ENCODE results near the gene WASHC1. TPM values are rescaled to one million over a fixed set of nuclear protein-coding genes. Genes with fewer than 3 reads are reported as not detected.
"Not testable (repeated sequence)": the region's sequence is repeated elsewhere in the genome, so short reads cannot be mapped to it uniquely, and the experiment has no call there.

Gene WASHC1
- total and polyA plus RNA-seq, 2 donors (not counting 1 experiment from before 2014, with no cell fraction given), result 2.3 to 14.9 TPM

DNA sequence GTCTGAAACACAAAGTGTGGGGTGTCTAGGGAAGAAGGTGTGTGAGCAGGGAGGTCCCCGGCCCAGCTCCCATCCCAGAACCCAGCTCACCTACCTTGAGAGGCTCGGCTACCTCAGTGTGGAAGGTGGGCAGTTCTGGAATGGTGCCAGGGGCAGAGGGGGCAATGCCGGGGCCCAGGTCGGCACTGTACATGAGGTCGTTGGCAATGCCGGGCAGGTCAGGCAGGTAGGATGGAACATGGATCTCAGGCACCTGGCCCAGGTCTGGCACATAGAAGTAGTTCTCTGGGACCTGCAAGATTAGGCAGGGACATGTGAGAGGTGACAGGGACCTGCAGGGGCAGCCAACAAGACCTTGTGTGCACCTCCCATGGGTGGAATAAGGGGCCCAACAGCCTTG is 12.4 kb downstream of the WASHC1 start:
- not testable (repeated sequence) for H3K4me2 ChIP-seq (ENCODE audit: extremely low read depth, insufficient read depth, low read length); H3K79me2 ChIP-seq (ENCODE audit: control insufficient read depth, insufficient read depth, low read length); H3K9me3 ChIP-seq (ENCODE audit: control insufficient read depth, insufficient read depth, low read depth, low read length); H3K27ac ChIP-seq (ENCODE audit: insufficient read depth, low read length); H3K27me3 ChIP-seq (ENCODE audit: control insufficient read depth, insufficient read depth, low read length); DNase-seq (ENCODE audit: low read depth in 2 of 2); H3K36me3 ChIP-seq (ENCODE audit: control insufficient read depth, insufficient read depth, low read length); H3K4me1 ChIP-seq (ENCODE audit: control insufficient read depth, extremely low read depth, insufficient read depth, low read length); H2AFZ ChIP-seq (ENCODE audit: low read length); H3K4me3 ChIP-seq (replicated peaks in 1 of 4; ENCODE audit: control extremely low read depth in 1 of 4, insufficient read depth in 1 of 4, low read depth in 3 of 4, low read length in 4 of 4); H3K9ac ChIP-seq (ENCODE audit: insufficient read depth, low read length); H4K20me1 ChIP-seq (ENCODE audit: control insufficient read depth, extremely low read depth, insufficient read depth, low read length)

DNA sequence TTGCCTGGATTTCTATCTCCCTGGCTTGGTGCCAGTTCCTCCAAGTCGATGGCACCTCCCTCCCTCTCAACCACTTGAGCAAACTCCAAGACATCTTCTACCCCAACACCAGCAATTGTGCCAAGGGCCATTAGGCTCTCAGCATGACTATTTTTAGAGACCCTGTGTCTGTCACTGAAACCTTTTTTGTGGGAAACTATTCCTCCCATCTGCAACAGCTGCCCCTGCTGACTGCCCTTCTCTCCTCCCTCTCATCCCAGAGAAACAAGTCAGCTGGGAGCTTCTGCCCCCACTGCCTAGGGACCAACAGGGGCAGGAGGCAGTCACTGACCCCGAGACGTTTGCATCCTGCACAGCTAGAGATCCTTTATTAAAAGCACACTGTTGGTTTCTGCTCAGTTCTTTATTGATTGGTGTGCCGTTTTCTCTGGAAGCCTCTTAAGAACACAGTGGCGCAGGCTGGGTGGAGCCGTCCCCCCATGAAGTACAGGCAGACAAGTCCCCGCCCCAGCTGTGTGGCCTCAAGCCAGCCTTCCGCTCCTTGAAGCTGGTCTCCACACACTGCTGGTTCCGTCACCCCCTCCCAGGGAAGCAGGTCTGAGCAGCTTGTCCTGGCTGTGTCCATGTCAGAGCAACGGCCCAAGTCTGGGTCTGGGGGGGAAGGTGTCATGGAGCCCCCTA is 15.0 kb downstream of the WASHC1 start:
- not testable (repeated sequence) for H3K9me3 ChIP-seq (ENCODE audit: control insufficient read depth, insufficient read depth, low read depth, low read length); H2AFZ ChIP-seq (ENCODE audit: low read length); H3K79me2 ChIP-seq (ENCODE audit: control insufficient read depth, insufficient read depth, low read length); H3K36me3 ChIP-seq (ENCODE audit: control insufficient read depth, insufficient read depth, low read length); H3K4me2 ChIP-seq (ENCODE audit: extremely low read depth, insufficient read depth, low read length); DNase-seq (ENCODE audit: low read depth in 2 of 2); H3K9ac ChIP-seq (ENCODE audit: insufficient read depth, low read length); H4K20me1 ChIP-seq (ENCODE audit: control insufficient read depth, extremely low read depth, insufficient read depth, low read length); H3K27me3 ChIP-seq (ENCODE audit: control insufficient read depth, insufficient read depth, low read length); H3K27ac ChIP-seq (ENCODE audit: insufficient read depth, low read length); H3K4me1 ChIP-seq (ENCODE audit: control insufficient read depth, extremely low read depth, insufficient read depth, low read length); H3K4me3 ChIP-seq (replicated peaks in 1 of 4; ENCODE audit: control extremely low read depth in 1 of 4, insufficient read depth in 1 of 4, low read depth in 3 of 4, low read length in 4 of 4)

DNA sequence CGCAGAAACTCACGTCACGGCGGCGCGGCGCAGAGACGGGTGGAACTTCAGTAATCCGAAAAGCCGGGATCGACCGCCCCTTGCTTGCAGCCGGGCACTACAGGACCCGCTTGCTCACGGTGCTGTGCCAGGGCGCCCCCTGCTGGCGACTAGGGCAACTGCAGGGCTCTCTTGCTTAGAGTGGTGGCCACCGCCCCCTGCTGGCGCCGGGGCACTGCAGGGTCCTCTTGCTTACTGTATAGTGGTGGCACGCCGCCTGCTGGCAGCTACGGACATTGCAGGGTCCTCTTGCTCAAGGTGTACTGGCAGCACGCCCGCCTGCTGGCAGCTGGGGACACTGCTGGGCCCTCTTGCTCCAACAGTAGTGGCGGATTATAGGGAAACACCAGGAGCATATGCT is 18.1 kb downstream of the WASHC1 start:
- not testable (repeated sequence) for H3K4me2 ChIP-seq (ENCODE audit: extremely low read depth, insufficient read depth, low read length); H2AFZ ChIP-seq (ENCODE audit: low read length); H3K4me3 ChIP-seq (replicated peaks in 1 of 4; ENCODE audit: control extremely low read depth in 1 of 4, insufficient read depth in 1 of 4, low read depth in 3 of 4, low read length in 4 of 4); H3K36me3 ChIP-seq (ENCODE audit: control insufficient read depth, insufficient read depth, low read length); H3K9me3 ChIP-seq (ENCODE audit: control insufficient read depth, insufficient read depth, low read depth, low read length); H3K27ac ChIP-seq (ENCODE audit: insufficient read depth, low read length); H3K79me2 ChIP-seq (ENCODE audit: control insufficient read depth, insufficient read depth, low read length); DNase-seq (ENCODE audit: low read depth in 2 of 2); H3K27me3 ChIP-seq (ENCODE audit: control insufficient read depth, insufficient read depth, low read length); H4K20me1 ChIP-seq (ENCODE audit: control insufficient read depth, extremely low read depth, insufficient read depth, low read length); H3K4me1 ChIP-seq (ENCODE audit: control insufficient read depth, extremely low read depth, insufficient read depth, low read length); H3K9ac ChIP-seq (ENCODE audit: insufficient read depth, low read length)
- peak in 1 of 2 donors; percentile 5 for TF ChIP-seq CTCF (conservative IDR thresholded peaks at IDR 0.05 in 1 of 2, IDR thresholded peaks at IDR 0.05 in 1 of 2; ENCODE audit: low read depth in 1 of 2, low read length in 2 of 2)

DNA sequence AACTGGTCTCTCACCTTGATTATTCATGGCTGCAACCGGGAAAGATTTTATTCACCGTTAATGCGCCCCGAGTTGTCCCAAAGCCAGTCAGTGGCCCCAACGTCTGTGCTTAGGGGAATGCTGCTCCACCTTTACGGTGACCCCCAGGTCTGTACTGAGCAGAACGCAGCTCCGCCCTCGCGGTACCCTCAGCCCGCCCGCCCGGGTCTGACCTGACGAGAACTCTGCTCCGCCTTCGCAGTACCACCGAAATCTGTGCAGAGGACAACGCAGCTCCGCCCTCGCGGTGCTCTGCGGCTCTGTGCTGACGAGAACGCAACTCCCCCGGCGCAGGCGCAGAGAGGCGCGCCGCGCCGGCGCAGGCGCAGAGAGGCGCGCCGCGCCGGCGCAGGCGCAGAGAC is 18.6 kb downstream of the WASHC1 start:
- not testable (repeated sequence) for H3K9ac ChIP-seq (ENCODE audit: insufficient read depth, low read length); H3K36me3 ChIP-seq (ENCODE audit: control insufficient read depth, insufficient read depth, low read length); H3K9me3 ChIP-seq (ENCODE audit: control insufficient read depth, insufficient read depth, low read depth, low read length); H3K4me1 ChIP-seq (ENCODE audit: control insufficient read depth, extremely low read depth, insufficient read depth, low read length); H3K4me2 ChIP-seq (ENCODE audit: extremely low read depth, insufficient read depth, low read length); H3K27ac ChIP-seq (ENCODE audit: insufficient read depth, low read length); H3K27me3 ChIP-seq (ENCODE audit: control insufficient read depth, insufficient read depth, low read length); H3K79me2 ChIP-seq (ENCODE audit: control insufficient read depth, insufficient read depth, low read length); H2AFZ ChIP-seq (ENCODE audit: low read length); H4K20me1 ChIP-seq (ENCODE audit: control insufficient read depth, extremely low read depth, insufficient read depth, low read length)
- DNase-seq (ENCODE audit: low read depth in 2 of 2), result peak in 1 of 2 donors; percentile 31
- H3K4me3 ChIP-seq (replicated peaks in 1 of 4; ENCODE audit: control extremely low read depth in 1 of 4, insufficient read depth in 1 of 4, low read depth in 3 of 4, low read length in 4 of 4), result peak overlapping the region in 1 of 4 experiments; percentile 25

DNA sequence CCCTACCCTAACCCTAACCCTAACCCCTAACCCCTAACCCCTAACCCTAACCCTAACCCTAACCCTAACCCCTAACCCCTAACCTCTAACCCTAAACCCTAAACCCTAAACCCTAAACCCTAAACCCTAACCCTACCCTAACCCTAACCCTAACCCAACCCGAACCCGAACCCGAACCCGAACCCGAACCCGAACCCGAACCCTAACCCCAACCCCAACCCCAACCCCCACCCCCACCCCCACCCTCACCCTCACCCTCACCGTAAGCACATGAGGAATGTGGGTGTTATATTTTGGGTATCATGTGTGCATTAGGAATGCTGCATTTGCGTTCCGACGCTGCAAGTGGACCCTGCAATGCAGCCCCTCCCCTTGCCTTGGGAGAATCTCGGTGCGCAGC is 19.0 kb downstream of the WASHC1 start:
- not testable (repeated sequence) for H3K4me2 ChIP-seq (ENCODE audit: extremely low read depth, insufficient read depth, low read length); H3K27me3 ChIP-seq (ENCODE audit: control insufficient read depth, insufficient read depth, low read length); H3K27ac ChIP-seq (ENCODE audit: insufficient read depth, low read length); H4K20me1 ChIP-seq (ENCODE audit: control insufficient read depth, extremely low read depth, insufficient read depth, low read length); H2AFZ ChIP-seq (ENCODE audit: low read length); H3K4me1 ChIP-seq (ENCODE audit: control insufficient read depth, extremely low read depth, insufficient read depth, low read length); H3K36me3 ChIP-seq (ENCODE audit: control insufficient read depth, insufficient read depth, low read length); H3K9me3 ChIP-seq (ENCODE audit: control insufficient read depth, insufficient read depth, low read depth, low read length); H3K9ac ChIP-seq (ENCODE audit: insufficient read depth, low read length); H3K79me2 ChIP-seq (ENCODE audit: control insufficient read depth, insufficient read depth, low read length)
- H3K4me3 ChIP-seq (replicated peaks in 1 of 4; ENCODE audit: control extremely low read depth in 1 of 4, insufficient read depth in 1 of 4, low read depth in 3 of 4, low read length in 4 of 4), result peak overlapping the region in 1 of 4 experiments; percentile 25
- DNase-seq (ENCODE audit: low read depth in 2 of 2), result peak in 1 of 2 donors; percentile 6

Measured in fibroblast of lung (primary cell).